ENCODE results near the gene DNAJC17. TPM values are rescaled to one million over a fixed set of nuclear protein-coding genes. Genes with fewer than 3 reads are reported as not detected.

DNAJC17 gene
- total RNA-seq, 1 experiment from 2014 or later, result 36.1 TPM

GRCh38 chr15:40825661-40826422 lies 18.6 kb upstream of the DNAJC17 start:
- Histone ChIP-seq H3K4me1 (ENCODE audit: control insufficient read depth in 1 of 2, insufficient read depth in 2 of 2, low read length in 2 of 2) (peaks cover 19 to 23% of the 10 kb centered on the region in 2 experiments), H3K9me2 (ENCODE audit: insufficient read depth) (no peaks in the 10 kb centered on the region), H3K36me3 (ENCODE audit: control insufficient read depth in 1 of 2, insufficient read depth in 2 of 2, low read length in 2 of 2) (no peaks in the 10 kb centered on the region), H3K79me2 (ENCODE audit: insufficient read depth, low read length) (no peaks in the 10 kb centered on the region), H3K27me3 (ENCODE audit: insufficient read depth, low read length) (no peaks in the 10 kb centered on the region), H3K4me3 (replicated peaks in 1 of 2; ENCODE audit: low read depth in 1 of 2, low read length in 2 of 2) (0 out of 4 replicates have a peak overlapping the region, but pooled peaks of 1 of the 2 experiments have one; percentile 3), H2AFZ (ENCODE audit: low read depth, low read length, poor library complexity, severe bottlenecking) (no peak overlapping the region), H4K20me1 (ENCODE audit: insufficient read depth) (no peaks in the 10 kb centered on the region), H3K9ac (ENCODE audit: low read length) (peak overlapping the region; percentile 18; the same call in 1 of the 2 replicates), H3K27ac (ENCODE audit: low read depth, low read length) (0 out of 2 replicates have a peak overlapping the region, but pooled peaks have one; percentile 12), H3K4me2 (ENCODE audit: low read length) (peak overlapping the region; percentile 50), H3K9me3 (ENCODE audit: control insufficient read depth in 1 of 2, insufficient read depth in 1 of 2, low read depth in 1 of 2, low read length in 2 of 2) (no peaks in the 10 kb centered on the region)
- intact Hi-C loops (cut with micrococcal nuclease), result no loop called here
- ATAC-seq (peak; percentile 65), DNase-seq (ENCODE audit: low read depth, low spot score) (no peak)
- ChIA-PET POLR2A (no interaction called here), CTCF (no interaction called here), RAD21 (ENCODE audit: low non-redundant PET in 1 of 2, low total read pairs in 2 of 2, uncharacterized antibody in 2 of 2, unreplicated experiment in 2 of 2) (no interaction called here)
- no TSS peak for BruUV-seq (replicated peaks)
- no peak for TF ChIP-seq POLR2AphosphoS5 (IDR thresholded peaks at IDR 0.05; ENCODE audit: low read depth, low read length)
- peak; percentile 64 for TF ChIP-seq TCF7L2 (IDR thresholded peaks at IDR 0.05; ENCODE audit: borderline replicate concordance, extremely low read depth, insufficient read depth, insufficient read length)

- Histone ChIP-seq H3K36me3 (ENCODE audit: control insufficient read depth in 1 of 2, insufficient read depth in 2 of 2, low read length in 2 of 2) (no peaks in the 10 kb centered on the region), H3K9me2 (ENCODE audit: insufficient read depth) (no peaks in the 10 kb centered on the region), H3K4me3 (replicated peaks in 1 of 2; ENCODE audit: low read depth in 1 of 2, low read length in 2 of 2) (no peak overlapping the region), H3K4me1 (ENCODE audit: control insufficient read depth in 1 of 2, insufficient read depth in 2 of 2, low read length in 2 of 2) (peaks cover 17 to 20% of the 10 kb centered on the region in 2 experiments), H3K27ac (ENCODE audit: low read depth, low read length) (no peak overlapping the region), H3K9ac (ENCODE audit: low read length) (no peak overlapping the region), H2AFZ (ENCODE audit: low read depth, low read length, poor library complexity, severe bottlenecking) (no peak overlapping the region), H3K9me3 (ENCODE audit: control insufficient read depth in 1 of 2, insufficient read depth in 1 of 2, low read depth in 1 of 2, low read length in 2 of 2) (no peaks in the 10 kb centered on the region), H3K79me2 (ENCODE audit: insufficient read depth, low read length) (no peaks in the 10 kb centered on the region), H3K27me3 (ENCODE audit: insufficient read depth, low read length) (no peaks in the 10 kb centered on the region), H3K4me2 (ENCODE audit: low read length) (no peak overlapping the region), H4K20me1 (ENCODE audit: insufficient read depth) (no peaks in the 10 kb centered on the region)
- ATAC-seq (0 out of 2 replicates have a peak, but pooled peaks have one; percentile 36), DNase-seq (ENCODE audit: low read depth, low spot score) (no peak)
- POLR2A ChIA-PET, result no interaction called here
- no TSS peak for BruUV-seq (replicated peaks)
- RAD21 ChIA-PET (ENCODE audit: low non-redundant PET in 1 of 2, low total read pairs in 2 of 2, uncharacterized antibody in 2 of 2, unreplicated experiment in 2 of 2), result interaction anchor here in 1 of 2 experiments (0.6 kb wide), 1 partner anchor 236 kb away, joined by 4 read pairs; no protein-coding TSS in a partner anchor
- intact Hi-C loops (cut with micrococcal nuclease), result no loop called here
- CTCF ChIA-PET, result no interaction called here
- no peak for TF ChIP-seq ZFX (IDR thresholded peaks at IDR 0.05)
- TF ChIP-seq SP1 (IDR thresholded peaks at IDR 0.05; ENCODE audit: low read depth), result no peak
- no peak for TF ChIP-seq POLR2AphosphoS5 (IDR thresholded peaks at IDR 0.05; ENCODE audit: low read depth, low read length)
- no peak for TF ChIP-seq ATF3 (IDR thresholded peaks at IDR 0.05)
These were observed 16.5 kb upstream of the DNAJC17 start for GRCh38 chr15:40823572-40824343.

Data from HCT116 (cell line).